Kidney epithelial cell (primary cell): ENCODE measurements around the gene GPR180. TPM values are rescaled to one million over a fixed set of nuclear protein-coding genes. Genes with fewer than 3 reads are reported as not detected.

Source experiments
- DNase-seq: peaks from one replicate; pipeline ENCODE4 v3.0.0-alpha.2; 2010; ENCODE audit warnings: low read depth
- H3K27me3 ChIP-seq: 2 replicates; pipeline ENCODE4 v1.6.0; 2011; ENCODE audit warnings: low read length; ENCODE audit not compliant: control insufficient read depth, insufficient read depth
- H3K36me3 ChIP-seq: 2 replicates; pipeline ENCODE4 v1.5.1; 2011; ENCODE audit warnings: low read length; ENCODE audit not compliant: control insufficient read depth, insufficient read depth
- H3K4me3 ChIP-seq: 2 replicates; pipeline ENCODE4 v1.5.1; 2011; ENCODE audit warnings: low read depth, mild to moderate bottlenecking, control low read depth, low read length
- CTCF ChIP-seq: IDR thresholded peaks from 2 replicates; pipeline ENCODE4 v1.5.1; 2011; ENCODE audit warnings: mild to moderate bottlenecking, moderate library complexity, low read length, control low read depth, inconsistent platforms; ENCODE audit not compliant: insufficient read depth, poor library complexity, severe bottlenecking
- total RNA-seq: library from RNA; depleted of rRNA; stranded (reverse); fragments of >200 nt; gene quantifications from 2 replicates; pipeline ENCODE4 v1.2.3, GENCODE V29; 2015

GPR180 gene
- total RNA-seq, 1 donor from 2014 or later, result 7.5 TPM

GRCh38 chr13:94568443-94568842 lies 33.2 kb upstream of the GPR180 start:
- no peak for TF ChIP-seq CTCF
- no peaks in the 10 kb centered on the region for H3K27me3 ChIP-seq
- peaks cover 1% of the 10 kb centered on the region for H3K36me3 ChIP-seq
- H3K4me3 ChIP-seq, result no peak overlapping the region
- no peak for DNase-seq

GRCh38 chr13:94569615-94570014 lies 32.0 kb upstream of the GPR180 start:
- TF ChIP-seq CTCF, result no peak
- DNase-seq, result no peak
- Histone ChIP-seq H3K36me3 (peaks cover 1% of the 10 kb centered on the region), H3K27me3 (no peaks in the 10 kb centered on the region), H3K4me3 (no peak overlapping the region)

DNA sequence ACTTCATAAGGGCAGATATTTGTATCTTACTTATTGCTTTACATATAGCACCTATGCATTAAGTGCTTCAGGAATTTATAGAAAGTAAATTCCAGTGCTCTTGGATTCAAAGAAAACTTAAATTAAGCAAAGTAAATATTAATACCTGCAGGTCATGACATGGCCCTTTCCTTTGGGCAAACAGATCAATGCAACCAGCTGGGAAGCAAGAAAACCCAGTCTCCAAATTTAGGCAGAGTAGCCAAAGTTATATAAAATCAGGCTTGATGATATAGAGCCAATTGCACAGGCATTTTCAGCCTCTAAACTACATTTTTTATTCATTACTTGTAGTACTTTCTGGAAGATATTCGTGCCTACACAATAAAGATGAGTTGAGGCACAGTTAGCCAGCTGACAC lies 22.6 kb upstream of the GPR180 start:
- H3K27me3 ChIP-seq, result no peaks in the 10 kb centered on the region
- peaks cover 1% of the 10 kb centered on the region for H3K36me3 ChIP-seq
- no peak overlapping the region for H3K4me3 ChIP-seq
- TF ChIP-seq CTCF, result no peak
- DNase-seq, result no peak

DNA sequence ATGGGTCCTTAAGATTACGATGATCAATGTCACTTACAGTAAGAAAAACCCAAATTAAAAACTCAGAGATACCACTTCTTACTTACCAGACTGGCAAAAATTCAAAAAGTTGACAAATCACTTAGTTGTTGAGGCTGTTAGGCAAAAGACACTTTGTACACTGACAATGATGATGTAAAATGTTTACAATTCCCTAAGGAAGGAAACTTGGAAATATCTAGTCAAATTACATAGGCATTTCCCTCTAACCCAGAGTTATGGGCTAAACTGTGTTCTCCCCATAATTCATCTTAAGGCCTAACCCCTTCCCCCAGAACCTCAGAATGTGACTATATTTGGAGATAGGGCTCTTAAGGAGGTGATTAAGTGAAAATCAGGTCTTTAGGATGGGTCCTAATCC lies 17.7 kb upstream of the GPR180 start:
- DNase-seq, result no peak
- Histone ChIP-seq H3K36me3 (peaks cover 1% of the 10 kb centered on the region), H3K27me3 (no peaks in the 10 kb centered on the region), H3K4me3 (no peak overlapping the region)
- no peak for TF ChIP-seq CTCF

- H3K4me3 ChIP-seq, result no peak overlapping the region
- no peaks in the 10 kb centered on the region for H3K27me3 ChIP-seq
- TF ChIP-seq CTCF, result no peak
- peaks cover 1% of the 10 kb centered on the region for H3K36me3 ChIP-seq
- DNase-seq, result no peak
Measured at GRCh38 chr13:94585543-94586101, 16.0 kb upstream of the GPR180 start.

- TF ChIP-seq CTCF, result no peak
Measured at GRCh38 chr13:94586371-94586770, 15.3 kb upstream of the GPR180 start.

More at GRCh38 chr13:94586371-94586770, 15.3 kb upstream of the GPR180 start:
- peaks cover 1% of the 10 kb centered on the region for H3K36me3 ChIP-seq
- no peak for DNase-seq
- H3K27me3 ChIP-seq, result no peaks in the 10 kb centered on the region
- H3K4me3 ChIP-seq, result no peak overlapping the region
